ENCODE data around the gene TMEM151B. TPM values are rescaled to one million over a fixed set of nuclear protein-coding genes. Genes with fewer than 3 reads are reported as not detected.
"Not testable (repeated sequence)": the region's sequence is repeated elsewhere in the genome, so short reads cannot be mapped to it uniquely, and the experiment has no call there.

The TMEM151B gene
- total and polyA plus RNA-seq, 2 donors from 2014 or later: not detected

- no peak for FAIRE-seq
- TF ChIP-seq, protein P1, sequence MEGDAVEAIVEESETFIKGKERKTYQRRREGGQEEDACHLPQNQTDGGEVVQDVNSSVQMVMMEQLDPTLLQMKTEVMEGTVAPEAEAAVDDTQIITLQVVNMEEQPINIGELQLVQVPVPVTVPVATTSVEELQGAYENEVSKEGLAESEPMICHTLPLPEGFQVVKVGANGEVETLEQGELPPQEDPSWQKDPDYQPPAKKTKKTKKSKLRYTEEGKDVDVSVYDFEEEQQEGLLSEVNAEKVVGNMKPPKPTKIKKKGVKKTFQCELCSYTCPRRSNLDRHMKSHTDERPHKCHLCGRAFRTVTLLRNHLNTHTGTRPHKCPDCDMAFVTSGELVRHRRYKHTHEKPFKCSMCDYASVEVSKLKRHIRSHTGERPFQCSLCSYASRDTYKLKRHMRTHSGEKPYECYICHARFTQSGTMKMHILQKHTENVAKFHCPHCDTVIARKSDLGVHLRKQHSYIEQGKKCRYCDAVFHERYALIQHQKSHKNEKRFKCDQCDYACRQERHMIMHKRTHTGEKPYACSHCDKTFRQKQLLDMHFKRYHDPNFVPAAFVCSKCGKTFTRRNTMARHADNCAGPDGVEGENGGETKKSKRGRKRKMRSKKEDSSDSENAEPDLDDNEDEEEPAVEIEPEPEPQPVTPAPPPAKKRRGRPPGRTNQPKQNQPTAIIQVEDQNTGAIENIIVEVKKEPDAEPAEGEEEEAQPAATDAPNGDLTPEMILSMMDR (IDR thresholded peaks at IDR 0.05; ENCODE audit: borderline replicate concordance, extremely low read depth, insufficient read depth): no peak
- no peaks in the 10 kb centered on the region for H3K36me3 ChIP-seq (ENCODE audit: control insufficient read depth in 2 of 3, insufficient read depth in 3 of 3, low read length in 3 of 3)
- H3K9ac ChIP-seq (ENCODE audit: low read length in 3 of 3): no peak overlapping the region
- intact Hi-C loops (cut with DNase I): no loop called here
- no peaks in the 10 kb centered on the region for H3K4me1 ChIP-seq (ENCODE audit: control insufficient read depth in 2 of 3, insufficient read depth in 2 of 3, low read depth in 1 of 3, low read length in 3 of 3)
- H3K27ac ChIP-seq (ENCODE audit: low read depth in 2 of 2, low read length in 2 of 2): no peak overlapping the region
- no peaks in the 10 kb centered on the region for H3K9me3 ChIP-seq (ENCODE audit: control insufficient read depth in 2 of 3, insufficient read depth in 1 of 3, low read length in 3 of 3)
- peaks cover 6% of the 10 kb centered on the region for H3K27me3 ChIP-seq (ENCODE audit: control insufficient read depth, insufficient read depth, low read length)
- no peak for DNase-seq
- no peak overlapping the region for H3K4me3 ChIP-seq (ENCODE audit: low read length in 3 of 3)
Measured at GRCh38 chr6:44327760-44328159, 57.5 kb downstream of the TMEM151B start.

DNA sequence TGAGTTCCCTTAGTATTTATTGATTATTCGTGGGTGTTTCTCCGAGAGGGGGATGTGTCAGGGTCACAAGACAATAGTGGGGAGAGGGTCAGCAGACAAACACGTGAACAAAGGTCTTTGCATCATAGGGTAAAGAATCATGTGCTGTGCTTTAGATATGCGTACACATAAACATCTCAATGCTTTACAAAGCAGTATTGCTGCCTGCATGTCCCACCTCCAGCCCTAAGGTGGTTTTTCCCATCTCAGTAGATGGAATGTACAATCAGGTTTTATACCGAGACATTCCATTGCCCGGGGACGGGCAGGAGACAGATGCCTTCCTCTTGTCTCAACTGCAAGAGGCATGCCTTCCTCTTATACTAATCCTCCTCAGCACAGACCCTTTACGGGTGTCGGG lies 58.0 kb downstream of the TMEM151B start:
- H3K4me1 ChIP-seq (ENCODE audit: control insufficient read depth in 2 of 3, insufficient read depth in 2 of 3, low read depth in 1 of 3, low read length in 3 of 3); H3K36me3 ChIP-seq (ENCODE audit: control insufficient read depth in 2 of 3, insufficient read depth in 3 of 3, low read length in 3 of 3); H3K27me3 ChIP-seq (ENCODE audit: control insufficient read depth, insufficient read depth, low read length); H3K9ac ChIP-seq (ENCODE audit: low read length in 3 of 3); H3K4me3 ChIP-seq (ENCODE audit: low read length in 3 of 3); H3K9me3 ChIP-seq (ENCODE audit: control insufficient read depth in 2 of 3, insufficient read depth in 1 of 3, low read length in 3 of 3); H3K27ac ChIP-seq (ENCODE audit: low read depth in 2 of 2, low read length in 2 of 2); FAIRE-seq; intact Hi-C loops (cut with DNase I); DNase-seq: not testable (repeated sequence)

- intact Hi-C loops (cut with DNase I): no loop called here
- Histone ChIP-seq H3K4me3 (ENCODE audit: low read length in 3 of 3) (no peak overlapping the region), H3K9me3 (ENCODE audit: control insufficient read depth in 2 of 3, insufficient read depth in 1 of 3, low read length in 3 of 3) (no peaks in the 10 kb centered on the region), H3K4me1 (ENCODE audit: control insufficient read depth in 2 of 3, insufficient read depth in 2 of 3, low read depth in 1 of 3, low read length in 3 of 3) (no peaks in the 10 kb centered on the region), H3K9ac (ENCODE audit: low read length in 3 of 3) (no peak overlapping the region), H3K36me3 (ENCODE audit: control insufficient read depth in 2 of 3, insufficient read depth in 3 of 3, low read length in 3 of 3) (no peaks in the 10 kb centered on the region), H3K27ac (ENCODE audit: low read depth in 2 of 2, low read length in 2 of 2) (no peak overlapping the region), H3K27me3 (ENCODE audit: control insufficient read depth, insufficient read depth, low read length) (peaks cover 6% of the 10 kb centered on the region)
- FAIRE-seq (no peak), DNase-seq (no peak)
- TF ChIP-seq, protein P1 (IDR thresholded peaks at IDR 0.05; ENCODE audit: borderline replicate concordance, extremely low read depth, insufficient read depth): no peak
Measured at GRCh38 chr6:44329858-44330257, 59.6 kb downstream of the TMEM151B start.

GRCh38 chr6:44332585-44332984 lies 62.3 kb downstream of the TMEM151B start:
- Histone ChIP-seq H3K9ac (ENCODE audit: low read length in 3 of 3) (no peak overlapping the region), H3K36me3 (ENCODE audit: control insufficient read depth in 2 of 3, insufficient read depth in 3 of 3, low read length in 3 of 3) (no peaks in the 10 kb centered on the region), H3K27me3 (ENCODE audit: control insufficient read depth, insufficient read depth, low read length) (peaks cover 6% of the 10 kb centered on the region), H3K4me1 (ENCODE audit: control insufficient read depth in 2 of 3, insufficient read depth in 2 of 3, low read depth in 1 of 3, low read length in 3 of 3) (no peaks in the 10 kb centered on the region), H3K4me3 (ENCODE audit: low read length in 3 of 3) (no peak overlapping the region), H3K9me3 (ENCODE audit: control insufficient read depth in 2 of 3, insufficient read depth in 1 of 3, low read length in 3 of 3) (no peaks in the 10 kb centered on the region), H3K27ac (ENCODE audit: low read depth in 2 of 2, low read length in 2 of 2) (no peak overlapping the region)
- FAIRE-seq: no peak
- TF ChIP-seq, protein P1 (IDR thresholded peaks at IDR 0.05; ENCODE audit: borderline replicate concordance, extremely low read depth, insufficient read depth): no peak
- intact Hi-C loops (cut with DNase I): no loop called here
- DNase-seq: no peak

All from kidney (tissue), 14 donors.